Adipose tissue (tissue), 3 donors: ENCODE measurements around the gene FAM53C. TPM values are rescaled to one million over a fixed set of nuclear protein-coding genes. Genes with fewer than 3 reads are reported as not detected.
"Not testable (repeated sequence)": the region's sequence is repeated elsewhere in the genome, so short reads cannot be mapped to it uniquely, and the experiment has no call there.

Experiments
- H3K27ac ChIP-seq: one replicate; pipeline ENCODE4 v1.5.1; 2013; ENCODE audit warnings: low read depth, low read length
- WGBS, 3 donors: extraction: QIAGEN DNeasy Blood & Tissue Kit; methylation state at CpG; one replicate each; pipeline ENCODE4 v1.1.7; 2013; 5-methylcytosine and 5-hydroxymethylcytosine counted together
- polyA plus RNA-seq, 3 donors: library from polyadenylated mRNA; stranded (reverse); fragments of 200-250 nt; gene quantifications; one replicate each; pipeline ENCODE4 v1.2.3, GENCODE V29; 2013
- donor health status: healthy with polysubstance abuse.
- donor health status: Bipolar disorder and iron deficiency.
- donor health status: healthy.

Gene FAM53C
- polyA plus RNA-seq, 3 donors = 12.4 to 25.9 (median 15.5) TPM

- 57 to 80% (median 60%) methylated on average over 5 of the region's 5 CpGs for WGBS, 3 donors
- H3K27ac ChIP-seq = no peak overlapping the region
These were observed 34.6 kb downstream of the FAM53C start for GRCh38 chr5:138372653-138373052.

- no peak overlapping the region for H3K27ac ChIP-seq
- 64 to 97% (median 97%) methylated on average over 8 of the region's 8 CpGs for WGBS, 3 donors
These were observed 44.3 kb downstream of the FAM53C start for GRCh38 chr5:138382347-138382746.

GRCh38 chr5:138385660-138386059 lies 47.6 kb downstream of the FAM53C start:
- no peak overlapping the region for H3K27ac ChIP-seq
- WGBS, 3 donors = 91 to 95% (median 95%) methylated on average over 1 of the region's 1 CpG

GRCh38 chr5:138386290-138386689 lies 48.2 kb downstream of the FAM53C start:
- no peak overlapping the region for H3K27ac ChIP-seq
- 76 to 93% (median 89%) methylated on average over 10 of the region's 10 CpGs for WGBS, 3 donors

- H3K27ac ChIP-seq = no peak overlapping the region
- WGBS, 3 donors = 92 to 95% (median 94%) methylated on average over 3 of the region's 3 CpGs
These were observed 51.3 kb downstream of the FAM53C start for GRCh38 chr5:138389332-138389731.

GRCh38 chr5:138389911-138390310 lies 51.8 kb downstream of the FAM53C start:
- not testable (repeated sequence) for H3K27ac ChIP-seq
- WGBS, 3 donors = 95 to 97% (median 95%) methylated on average over 10 of the region's 10 CpGs

GRCh38 chr5:138391859-138392386 lies 53.9 kb downstream of the FAM53C start:
- 75 to 93% (median 90%) methylated on average over 9 of the region's 9 CpGs for WGBS, 3 donors
- no peak overlapping the region for H3K27ac ChIP-seq

Other genes with a start within 250 kb of the FAM53C start
- 1 to 10 TPM; 1.2 to 3.0 (median 2.0) TPM for gene NME5, start 198.8 kb upstream of the FAM53C start, polyA plus RNA-seq
- gene BRD8, start 159.6 kb upstream of the FAM53C start, polyA plus RNA-seq = 10 to 100 TPM; 17.8 to 27.7 (median 21.8) TPM
- gene KIF20A, start 159.2 kb upstream of the FAM53C start, polyA plus RNA-seq = under 1 TPM; 0.11 to 0.18 (median 0.16) TPM
- gene CDC23, start 124.9 kb upstream of the FAM53C start, polyA plus RNA-seq = 10 to 100 TPM in 2 of 3 donors, 1 to 10 TPM in 1; 6.0 to 12.4 (median 12.3) TPM
- gene GFRA3, start 63.6 kb upstream of the FAM53C start, polyA plus RNA-seq = under 1 TPM; 0.28 to 0.90 (median 0.56) TPM
- gene CDC25C, start 6.5 kb upstream of the FAM53C start, polyA plus RNA-seq = 1 to 10 TPM in 1 of 3 donors, under 1 TPM in 2; 0.03 to 1.2 (median 0.07) TPM
- gene KDM3B, start 14.4 kb downstream of the FAM53C start, polyA plus RNA-seq = 10 to 100 TPM; 14.2 to 26.7 (median 22.9) TPM
- 1 to 10 TPM; 1.4 to 8.2 (median 2.0) TPM for gene REEP2, start 100.8 kb downstream of the FAM53C start, polyA plus RNA-seq
- gene EGR1, start 127.2 kb downstream of the FAM53C start, polyA plus RNA-seq = 100 to 1,000 TPM in 2 of 3 donors, 10 to 100 TPM in 1; 52.2 to 804 (median 703) TPM
- gene ETF1, start 205.0 kb downstream of the FAM53C start, polyA plus RNA-seq = 100 to 1,000 TPM in 1 of 3 donors, 10 to 100 TPM in 2; 25.5 to 108 (median 96.0) TPM
- gene HSPA9, start 237.1 kb downstream of the FAM53C start, polyA plus RNA-seq = 100 to 1,000 TPM in 1 of 3 donors, 10 to 100 TPM in 2; 73.6 to 177 (median 94.5) TPM